ENCODE results near the gene PI4KA.
"Not testable (repeated sequence)": the region's sequence is repeated elsewhere in the genome, so short reads cannot be mapped to it uniquely, and the experiment has no call there.

PI4KA gene

DNA sequence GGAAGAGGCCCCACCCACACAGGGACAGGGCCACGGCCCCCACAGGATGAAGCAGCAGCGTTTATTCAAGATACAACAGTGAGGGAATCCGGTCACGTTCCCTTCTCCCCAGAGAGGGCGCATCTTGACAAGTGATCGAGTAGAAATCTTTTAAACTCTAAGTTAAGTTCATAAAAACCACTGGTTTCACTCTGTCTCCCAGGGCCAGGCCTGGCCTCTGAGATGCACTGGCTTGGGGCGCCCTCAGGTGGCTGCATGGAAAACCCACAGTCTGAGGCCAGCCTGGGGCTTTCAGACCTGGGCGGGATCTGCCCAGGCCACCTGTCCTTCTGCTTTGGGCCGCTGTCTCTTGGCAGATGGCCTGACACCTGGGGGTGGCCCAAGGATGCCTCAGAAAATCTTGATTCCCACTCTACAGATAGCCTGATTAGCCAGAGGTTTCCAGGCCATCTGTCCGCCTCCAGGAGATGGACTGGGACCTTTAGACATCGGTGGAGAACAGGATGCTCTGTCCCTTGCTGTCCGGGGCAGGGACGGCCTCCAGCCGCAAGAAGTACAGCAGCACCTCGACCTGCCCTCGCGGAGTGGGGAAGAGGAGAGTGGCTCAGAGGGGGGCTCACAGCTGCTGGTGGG is 161.0 kb downstream of the PI4KA start:
- H3K27ac ChIP-seq (ENCODE audit: low read depth, low read length); H3K4me1 ChIP-seq (ENCODE audit: control insufficient read depth, low read length); H3F3A ChIP-seq (ENCODE audit: control insufficient read depth, insufficient read depth); H4K20me1 ChIP-seq (ENCODE audit: control insufficient read depth, insufficient read depth, low read depth, low read length); H3K79me2 ChIP-seq (ENCODE audit: control insufficient read depth, low read length); H3K9me2 ChIP-seq (replicated peaks; ENCODE audit: control insufficient read depth, low read length); H3K4me3 ChIP-seq (ENCODE audit: low read length); H3K9me3 ChIP-seq (ENCODE audit: control insufficient read depth, insufficient read depth, low read length); H3K36me3 ChIP-seq (ENCODE audit: control insufficient read depth, low read length); H3K4me2 ChIP-seq (ENCODE audit: low read length); H3K27me3 ChIP-seq (ENCODE audit: control insufficient read depth, low read length): not testable (repeated sequence)
- TF ChIP-seq, protein P1, sequence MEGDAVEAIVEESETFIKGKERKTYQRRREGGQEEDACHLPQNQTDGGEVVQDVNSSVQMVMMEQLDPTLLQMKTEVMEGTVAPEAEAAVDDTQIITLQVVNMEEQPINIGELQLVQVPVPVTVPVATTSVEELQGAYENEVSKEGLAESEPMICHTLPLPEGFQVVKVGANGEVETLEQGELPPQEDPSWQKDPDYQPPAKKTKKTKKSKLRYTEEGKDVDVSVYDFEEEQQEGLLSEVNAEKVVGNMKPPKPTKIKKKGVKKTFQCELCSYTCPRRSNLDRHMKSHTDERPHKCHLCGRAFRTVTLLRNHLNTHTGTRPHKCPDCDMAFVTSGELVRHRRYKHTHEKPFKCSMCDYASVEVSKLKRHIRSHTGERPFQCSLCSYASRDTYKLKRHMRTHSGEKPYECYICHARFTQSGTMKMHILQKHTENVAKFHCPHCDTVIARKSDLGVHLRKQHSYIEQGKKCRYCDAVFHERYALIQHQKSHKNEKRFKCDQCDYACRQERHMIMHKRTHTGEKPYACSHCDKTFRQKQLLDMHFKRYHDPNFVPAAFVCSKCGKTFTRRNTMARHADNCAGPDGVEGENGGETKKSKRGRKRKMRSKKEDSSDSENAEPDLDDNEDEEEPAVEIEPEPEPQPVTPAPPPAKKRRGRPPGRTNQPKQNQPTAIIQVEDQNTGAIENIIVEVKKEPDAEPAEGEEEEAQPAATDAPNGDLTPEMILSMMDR (IDR thresholded peaks at IDR 0.05; ENCODE audit: low read depth, low read length, poor library complexity, severe bottlenecking): peak; percentile 60

DNA sequence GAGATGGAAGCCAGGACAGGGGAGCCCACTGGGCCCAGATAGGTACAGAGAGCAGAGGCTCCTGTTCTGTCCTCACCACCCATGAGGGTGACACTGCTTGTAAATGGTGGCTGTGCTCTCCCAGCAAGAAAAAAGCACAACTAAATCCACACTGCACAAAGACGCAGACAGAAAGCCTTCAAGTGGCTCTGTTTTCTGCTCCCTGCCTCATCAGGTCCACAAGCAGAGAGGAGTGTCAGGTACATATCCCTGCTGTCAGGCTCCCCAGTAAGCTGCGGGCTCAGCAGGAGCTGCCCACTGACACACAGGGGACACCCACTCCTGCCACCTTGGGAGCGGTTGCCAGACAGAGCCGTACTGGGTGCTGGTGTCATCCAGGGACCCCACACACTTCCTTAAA is 162.6 kb downstream of the PI4KA start:
- not testable (repeated sequence) for H3K4me2 ChIP-seq (ENCODE audit: low read length); H3K27ac ChIP-seq (ENCODE audit: low read depth, low read length); H3K27me3 ChIP-seq (ENCODE audit: control insufficient read depth, low read length); H3K4me3 ChIP-seq (ENCODE audit: low read length); H3K9me3 ChIP-seq (ENCODE audit: control insufficient read depth, insufficient read depth, low read length); H3F3A ChIP-seq (ENCODE audit: control insufficient read depth, insufficient read depth); H3K9me2 ChIP-seq (replicated peaks; ENCODE audit: control insufficient read depth, low read length); H3K36me3 ChIP-seq (ENCODE audit: control insufficient read depth, low read length); H4K20me1 ChIP-seq (ENCODE audit: control insufficient read depth, insufficient read depth, low read depth, low read length); H3K79me2 ChIP-seq (ENCODE audit: control insufficient read depth, low read length); H3K4me1 ChIP-seq (ENCODE audit: control insufficient read depth, low read length)

DNA sequence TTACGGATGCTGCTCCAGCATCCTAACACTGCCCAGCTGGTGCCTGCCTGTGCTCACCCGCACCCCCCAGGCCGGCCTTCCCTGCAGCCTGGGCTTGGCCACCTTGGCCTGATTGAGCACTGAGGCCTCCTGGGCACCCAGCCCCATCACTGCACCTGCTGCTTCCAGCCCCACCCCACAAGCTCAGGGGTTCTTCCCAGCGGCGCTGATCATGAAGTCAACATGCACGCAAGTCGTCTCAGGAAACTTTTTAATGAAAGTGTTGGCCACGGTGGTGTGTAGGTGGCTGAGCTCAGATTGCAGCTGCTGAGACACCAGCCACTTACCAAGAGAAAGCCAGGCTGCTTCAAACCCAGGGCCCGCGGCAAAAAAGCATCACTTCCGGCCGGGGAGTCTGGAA is 163.4 kb downstream of the PI4KA start:
- H3K9me2 ChIP-seq (replicated peaks; ENCODE audit: control insufficient read depth, low read length); H3K9me3 ChIP-seq (ENCODE audit: control insufficient read depth, insufficient read depth, low read length); H3F3A ChIP-seq (ENCODE audit: control insufficient read depth, insufficient read depth); H3K79me2 ChIP-seq (ENCODE audit: control insufficient read depth, low read length); H3K27me3 ChIP-seq (ENCODE audit: control insufficient read depth, low read length); H3K36me3 ChIP-seq (ENCODE audit: control insufficient read depth, low read length); H3K4me3 ChIP-seq (ENCODE audit: low read length); H4K20me1 ChIP-seq (ENCODE audit: control insufficient read depth, insufficient read depth, low read depth, low read length); H3K27ac ChIP-seq (ENCODE audit: low read depth, low read length); H3K4me1 ChIP-seq (ENCODE audit: control insufficient read depth, low read length); H3K4me2 ChIP-seq (ENCODE audit: low read length): not testable (repeated sequence)

DNA sequence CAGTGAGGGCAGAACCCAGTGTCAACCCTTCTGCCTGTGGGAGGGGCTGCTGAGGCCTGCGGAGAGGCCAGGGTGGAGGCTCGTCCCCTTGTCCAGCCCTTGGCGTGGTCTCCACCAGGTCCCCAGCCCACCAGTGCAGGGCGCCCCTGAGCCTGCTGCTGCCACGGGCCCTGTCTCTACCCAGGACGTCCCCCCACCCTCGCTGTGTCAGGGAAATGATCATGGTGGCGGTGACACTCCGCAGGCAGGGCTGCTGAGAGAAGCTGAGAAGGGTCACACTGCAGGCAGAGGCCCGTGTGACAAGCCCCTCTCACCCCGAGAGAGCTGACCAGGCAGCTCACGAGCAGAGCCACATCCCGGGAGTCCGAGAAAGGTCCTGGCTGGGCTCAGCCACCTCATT is 164.4 kb downstream of the PI4KA start:
- H3K79me2 ChIP-seq (ENCODE audit: control insufficient read depth, low read length); H3K27ac ChIP-seq (ENCODE audit: low read depth, low read length); H3K4me2 ChIP-seq (ENCODE audit: low read length): not testable (repeated sequence)

DNA sequence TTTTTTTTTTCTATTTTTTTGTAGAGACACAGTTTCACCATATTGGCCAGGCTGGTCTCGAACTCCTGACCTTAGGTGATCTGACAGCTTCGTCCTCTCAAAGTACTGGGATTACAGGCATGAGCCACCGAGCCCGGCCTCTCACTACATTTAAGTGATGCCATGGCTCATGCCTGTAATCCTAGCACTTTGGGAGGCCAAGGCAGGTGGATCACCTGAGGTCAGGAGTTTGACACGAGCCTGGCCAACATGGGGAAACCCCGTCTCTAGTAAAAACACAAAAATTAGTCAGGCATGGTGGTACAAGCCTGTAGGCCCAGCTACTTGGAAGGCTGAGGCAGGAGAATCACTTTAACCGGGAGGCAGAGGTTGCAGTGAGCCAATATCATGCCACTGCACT is 165.7 kb downstream of the PI4KA start:
- not testable (repeated sequence) for H3K9me3 ChIP-seq (ENCODE audit: control insufficient read depth, insufficient read depth, low read length); H3K36me3 ChIP-seq (ENCODE audit: control insufficient read depth, low read length); H3K9me2 ChIP-seq (replicated peaks; ENCODE audit: control insufficient read depth, low read length); H3K4me1 ChIP-seq (ENCODE audit: control insufficient read depth, low read length); H3K4me2 ChIP-seq (ENCODE audit: low read length); H3K27me3 ChIP-seq (ENCODE audit: control insufficient read depth, low read length); H3K27ac ChIP-seq (ENCODE audit: low read depth, low read length); H3F3A ChIP-seq (ENCODE audit: control insufficient read depth, insufficient read depth); H3K79me2 ChIP-seq (ENCODE audit: control insufficient read depth, low read length); H4K20me1 ChIP-seq (ENCODE audit: control insufficient read depth, insufficient read depth, low read depth, low read length); H3K4me3 ChIP-seq (ENCODE audit: low read length)

More for the DNA sequence above, 164.4 kb downstream of the PI4KA start:
- H3K27me3 ChIP-seq (ENCODE audit: control insufficient read depth, low read length); H3K4me1 ChIP-seq (ENCODE audit: control insufficient read depth, low read length); H3K36me3 ChIP-seq (ENCODE audit: control insufficient read depth, low read length); H4K20me1 ChIP-seq (ENCODE audit: control insufficient read depth, insufficient read depth, low read depth, low read length); H3F3A ChIP-seq (ENCODE audit: control insufficient read depth, insufficient read depth); H3K9me3 ChIP-seq (ENCODE audit: control insufficient read depth, insufficient read depth, low read length); H3K4me3 ChIP-seq (ENCODE audit: low read length); H3K9me2 ChIP-seq (replicated peaks; ENCODE audit: control insufficient read depth, low read length): not testable (repeated sequence)

DNA sequence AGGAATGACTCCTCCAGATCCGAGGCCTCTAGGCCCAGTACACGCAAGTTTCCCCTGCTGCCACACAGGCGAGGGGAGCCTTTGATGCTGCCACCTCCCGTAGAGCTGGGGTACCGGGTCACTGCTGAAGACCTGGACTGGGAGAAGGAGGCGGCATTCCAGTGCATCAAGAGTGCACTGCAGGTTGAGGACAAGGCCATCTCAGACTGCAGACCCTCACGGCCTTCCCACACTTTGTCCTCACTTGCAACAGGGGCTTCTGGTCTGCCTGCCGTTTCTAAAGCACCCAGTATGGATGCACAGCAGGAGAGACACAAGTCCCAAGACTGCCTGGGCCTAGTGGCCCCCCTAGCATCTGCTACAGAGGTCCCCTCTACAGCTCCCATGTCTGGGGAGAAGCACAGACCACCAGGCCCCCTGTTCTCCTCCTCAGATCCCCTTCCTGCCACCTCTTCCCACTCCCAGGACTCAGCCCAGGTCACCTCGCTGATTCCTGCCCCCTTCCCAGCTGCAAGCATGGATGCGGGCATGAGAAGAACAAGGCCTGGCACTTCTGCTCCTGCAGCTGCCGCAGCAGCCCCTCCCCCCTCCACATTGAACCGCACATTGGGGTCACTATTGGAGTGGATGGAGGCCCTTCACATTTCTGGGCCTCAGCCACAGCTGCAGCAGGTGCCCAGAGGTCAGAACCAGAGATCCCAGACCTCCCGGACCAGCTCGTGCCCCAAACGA is 167.9 kb downstream of the PI4KA start:
- H3K79me2 ChIP-seq (ENCODE audit: control insufficient read depth, low read length); H3K4me2 ChIP-seq (ENCODE audit: low read length); H3K27me3 ChIP-seq (ENCODE audit: control insufficient read depth, low read length); H4K20me1 ChIP-seq (ENCODE audit: control insufficient read depth, insufficient read depth, low read depth, low read length); H3K4me3 ChIP-seq (ENCODE audit: low read length); H3K4me1 ChIP-seq (ENCODE audit: control insufficient read depth, low read length); H3K27ac ChIP-seq (ENCODE audit: low read depth, low read length); H3K9me3 ChIP-seq (ENCODE audit: control insufficient read depth, insufficient read depth, low read length); H3K9me2 ChIP-seq (replicated peaks; ENCODE audit: control insufficient read depth, low read length); H3F3A ChIP-seq (ENCODE audit: control insufficient read depth, insufficient read depth); H3K36me3 ChIP-seq (ENCODE audit: control insufficient read depth, low read length): not testable (repeated sequence)

DNA sequence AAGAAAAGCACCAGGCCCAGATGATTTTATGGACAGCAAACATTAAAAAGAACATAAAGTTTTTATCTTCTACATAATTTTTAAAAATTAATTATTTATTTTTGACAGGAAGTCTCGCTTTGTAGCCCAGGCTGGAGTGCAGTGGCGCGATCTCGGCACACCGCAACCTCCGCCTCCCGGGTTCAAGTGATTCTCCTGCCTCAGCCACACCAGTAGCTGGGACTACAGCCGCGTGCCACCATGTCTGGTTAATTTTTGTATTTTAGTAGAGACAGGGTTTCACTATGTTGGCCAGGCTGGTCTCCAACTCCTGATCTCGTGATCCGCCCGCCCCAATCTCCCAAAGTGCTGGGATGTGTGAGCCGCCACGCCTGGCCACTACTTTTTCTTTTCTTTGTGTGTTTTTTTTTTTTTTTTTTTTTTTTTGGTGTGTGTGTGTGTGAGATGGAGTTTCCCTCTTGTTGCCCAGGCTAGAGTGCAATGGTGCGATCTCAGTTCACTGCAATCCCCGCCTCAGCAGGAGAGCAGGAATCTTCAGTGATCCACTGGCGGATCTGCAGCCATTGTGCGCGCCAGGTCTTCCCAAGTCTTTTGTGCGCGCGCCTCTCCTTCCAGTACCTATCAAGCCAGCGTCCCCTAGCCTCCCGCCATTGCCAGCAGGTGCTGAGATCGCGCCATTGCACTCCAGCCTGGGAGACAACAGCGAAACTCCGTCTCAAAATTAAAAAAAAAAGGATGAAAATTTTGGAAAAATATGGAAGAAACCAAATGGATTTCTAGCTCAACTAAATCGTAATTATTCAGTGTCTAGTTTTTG is 171.0 kb downstream of the PI4KA start:
- H3K9me2 ChIP-seq (replicated peaks; ENCODE audit: control insufficient read depth, low read length); H3F3A ChIP-seq (ENCODE audit: control insufficient read depth, insufficient read depth); H3K27me3 ChIP-seq (ENCODE audit: control insufficient read depth, low read length); H3K4me2 ChIP-seq (ENCODE audit: low read length); H4K20me1 ChIP-seq (ENCODE audit: control insufficient read depth, insufficient read depth, low read depth, low read length); H3K79me2 ChIP-seq (ENCODE audit: control insufficient read depth, low read length); H3K4me3 ChIP-seq (ENCODE audit: low read length); H3K9me3 ChIP-seq (ENCODE audit: control insufficient read depth, insufficient read depth, low read length); H3K27ac ChIP-seq (ENCODE audit: low read depth, low read length); H3K4me1 ChIP-seq (ENCODE audit: control insufficient read depth, low read length); H3K36me3 ChIP-seq (ENCODE audit: control insufficient read depth, low read length): not testable (repeated sequence)
